LNCaP clone FGC (cell line): ENCODE results near the gene ROBO3.

Experiments used
- DNase-seq: peaks from one replicate; pipeline ENCODE4 v3.0.0-alpha.2; 2011; ENCODE audit warnings: low read depth
- H3K4me3 ChIP-seq: 2 replicates; pipeline ENCODE4 v1.5.1; 2011; ENCODE audit warnings: mild to moderate bottlenecking, low read depth, low read length, control low read depth
- TF ChIP-seq, protein P1 (sequence below): IDR thresholded peaks from 2 replicates; pipeline ENCODE4 v1.5.1; 2012; ENCODE audit warnings: mild to moderate bottlenecking; ENCODE audit not compliant: control insufficient read depth, insufficient read depth; ENCODE audit errors: extremely low read depth

Gene ROBO3

GRCh38 chr11:124864176-124864891 is 898 bp upstream of the ROBO3 start:
- TF ChIP-seq, protein P1, sequence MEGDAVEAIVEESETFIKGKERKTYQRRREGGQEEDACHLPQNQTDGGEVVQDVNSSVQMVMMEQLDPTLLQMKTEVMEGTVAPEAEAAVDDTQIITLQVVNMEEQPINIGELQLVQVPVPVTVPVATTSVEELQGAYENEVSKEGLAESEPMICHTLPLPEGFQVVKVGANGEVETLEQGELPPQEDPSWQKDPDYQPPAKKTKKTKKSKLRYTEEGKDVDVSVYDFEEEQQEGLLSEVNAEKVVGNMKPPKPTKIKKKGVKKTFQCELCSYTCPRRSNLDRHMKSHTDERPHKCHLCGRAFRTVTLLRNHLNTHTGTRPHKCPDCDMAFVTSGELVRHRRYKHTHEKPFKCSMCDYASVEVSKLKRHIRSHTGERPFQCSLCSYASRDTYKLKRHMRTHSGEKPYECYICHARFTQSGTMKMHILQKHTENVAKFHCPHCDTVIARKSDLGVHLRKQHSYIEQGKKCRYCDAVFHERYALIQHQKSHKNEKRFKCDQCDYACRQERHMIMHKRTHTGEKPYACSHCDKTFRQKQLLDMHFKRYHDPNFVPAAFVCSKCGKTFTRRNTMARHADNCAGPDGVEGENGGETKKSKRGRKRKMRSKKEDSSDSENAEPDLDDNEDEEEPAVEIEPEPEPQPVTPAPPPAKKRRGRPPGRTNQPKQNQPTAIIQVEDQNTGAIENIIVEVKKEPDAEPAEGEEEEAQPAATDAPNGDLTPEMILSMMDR = no peak
- H3K4me3 ChIP-seq = no peak overlapping the region
- DNase-seq = no peak

GRCh38 chr11:124864892-124865180 is 396 bp upstream of the ROBO3 start:
- TF ChIP-seq, protein P1 = no peak

GRCh38 chr11:124865902-124866851 is 945 bp downstream of the ROBO3 start:
- peak overlapping the region; percentile 27; the same call in 1 of the 2 replicates for H3K4me3 ChIP-seq
- no peak for DNase-seq

More at GRCh38 chr11:124864892-124865180, 396 bp upstream of the ROBO3 start:
- DNase-seq = no peak
- no peak overlapping the region for H3K4me3 ChIP-seq

GRCh38 chr11:124867700-124868099 is 2.5 kb downstream of the ROBO3 start:
- TF ChIP-seq, protein P1 = peak; percentile 72
- no peak overlapping the region for H3K4me3 ChIP-seq
- no peak for DNase-seq

More at GRCh38 chr11:124865902-124866851, 945 bp downstream of the ROBO3 start:
- TF ChIP-seq, protein P1 = peak; percentile 81

- no peak overlapping the region for H3K4me3 ChIP-seq
- TF ChIP-seq, protein P1 = peak; percentile 31
- no peak for DNase-seq
These were observed 3.4 kb downstream of the ROBO3 start for GRCh38 chr11:124868331-124869274.

DNA sequence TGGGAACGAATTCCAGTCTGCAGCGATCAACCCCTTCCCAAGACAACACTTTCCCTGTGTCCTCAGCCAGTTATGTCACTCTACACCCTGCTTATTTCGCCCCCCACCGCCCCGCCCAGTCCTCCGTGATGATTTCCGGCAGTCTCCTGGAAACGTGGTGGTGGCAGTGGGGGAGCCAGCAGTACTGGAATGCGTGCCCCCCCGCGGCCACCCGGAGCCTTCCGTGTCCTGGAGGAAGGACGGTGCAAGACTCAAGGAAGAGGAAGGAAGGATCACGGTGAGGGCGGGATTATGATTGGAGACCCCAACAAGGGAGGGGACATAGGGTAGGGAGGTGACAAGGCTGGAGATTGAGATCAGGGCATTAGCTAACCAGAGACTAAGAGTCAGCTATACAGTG is 4.1 kb downstream of the ROBO3 start:
- TF ChIP-seq, protein P1 = no peak
- DNase-seq = no peak
- H3K4me3 ChIP-seq = no peak overlapping the region
